T-helper 17 cell (primary cell): Measurements from ENCODE around the gene LIMS2. TPM values are rescaled to one million over a fixed set of nuclear protein-coding genes. Genes with fewer than 3 reads are reported as not detected.

Experiments used
- ATAC-seq: fragments of 150-1000 bp; cut with Tn5 transposase; 2 replicates; pipeline ENCODE4 v1.10.0; 2021; ENCODE audit warnings: mild to moderate bottlenecking, moderate library complexity
- DNase-seq, 3 donors: peaks; one replicate each; pipeline versions ENCODE4 v3.0.0 to v3.0.0-alpha.2; 2020 to 2021
- H3K9me3 ChIP-seq: one replicate; pipeline ENCODE4 v1.7.0; 2013; ENCODE audit warnings: low read length, mild to moderate bottlenecking; ENCODE audit not compliant: control insufficient read depth, poor library complexity, severe bottlenecking
- H3K27ac Mint-ChIP-seq: one replicate; pipeline ENCODE4 v1.8.0; 2022; ENCODE audit warnings: mild to moderate bottlenecking, moderate library complexity, mixed read lengths
- H3K27me3 Mint-ChIP-seq: one replicate; pipeline ENCODE4 v1.8.0; 2022; ENCODE audit warnings: mixed read lengths
- H3K36me3 Mint-ChIP-seq: one replicate; pipeline ENCODE4 v1.8.0; 2022; ENCODE audit warnings: low read depth, mixed read lengths
- H3K4me1 Mint-ChIP-seq: one replicate; pipeline ENCODE4 v1.8.0; 2022; ENCODE audit warnings: mild to moderate bottlenecking, mixed read lengths
- H3K4me3 Mint-ChIP-seq: one replicate; pipeline ENCODE4 v1.8.0; 2022; ENCODE audit warnings: mild to moderate bottlenecking, moderate library complexity, mixed read lengths
- total RNA-seq, 4 donors: library from RNA in 2 of 4; stranded (reverse) in 2 of 4; gene quantifications; one replicate each; pipeline ENCODE4 v1.2.3 and lab custom pipeline; 2022 to 2026

LIMS2 gene
- total RNA-seq, 2 donors from 2014 or later = 2.9 to 7.7 TPM

DNA sequence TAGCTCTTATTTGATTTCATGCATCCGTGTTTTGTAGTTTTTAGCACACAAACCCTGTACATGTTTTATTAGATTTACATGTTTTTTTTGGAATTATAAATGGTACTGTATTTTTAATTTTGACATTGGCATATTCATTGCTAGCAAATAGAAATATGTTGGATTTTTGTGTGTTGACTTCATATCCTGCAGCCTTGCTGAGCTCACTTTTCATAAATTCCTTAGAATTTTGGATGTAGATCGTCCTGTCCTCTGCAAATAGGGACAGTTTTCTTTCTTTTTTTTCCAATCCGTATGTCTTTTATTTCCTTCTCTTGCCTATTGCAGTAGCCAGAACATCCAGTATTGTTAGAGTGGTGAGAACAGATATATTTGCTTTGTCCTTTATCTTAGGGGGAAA, 76.1 kb downstream of the LIMS2 start:
- H3K36me3 Mint-ChIP-seq = peaks cover 2% of the 10 kb centered on the region
- H3K27me3 Mint-ChIP-seq = peaks cover 17% of the 10 kb centered on the region
- no peak for ATAC-seq
- no peaks in the 10 kb centered on the region for H3K9me3 ChIP-seq
- no peak overlapping the region for H3K27ac Mint-ChIP-seq
- DNase-seq = no peak
- no peak overlapping the region for H3K4me3 Mint-ChIP-seq
- H3K4me1 Mint-ChIP-seq = peaks cover 5% of the 10 kb centered on the region

GRCh38 chr2:127598711-127599110, 76.6 kb downstream of the LIMS2 start:
- H3K4me3 Mint-ChIP-seq = no peak overlapping the region
- H3K27me3 Mint-ChIP-seq = peaks cover 15% of the 10 kb centered on the region
- H3K9me3 ChIP-seq = no peaks in the 10 kb centered on the region
- DNase-seq = no peak
- no peak for ATAC-seq
- H3K27ac Mint-ChIP-seq = no peak overlapping the region
- H3K4me1 Mint-ChIP-seq = peaks cover 5% of the 10 kb centered on the region
- peaks cover 2% of the 10 kb centered on the region for H3K36me3 Mint-ChIP-seq

DNA sequence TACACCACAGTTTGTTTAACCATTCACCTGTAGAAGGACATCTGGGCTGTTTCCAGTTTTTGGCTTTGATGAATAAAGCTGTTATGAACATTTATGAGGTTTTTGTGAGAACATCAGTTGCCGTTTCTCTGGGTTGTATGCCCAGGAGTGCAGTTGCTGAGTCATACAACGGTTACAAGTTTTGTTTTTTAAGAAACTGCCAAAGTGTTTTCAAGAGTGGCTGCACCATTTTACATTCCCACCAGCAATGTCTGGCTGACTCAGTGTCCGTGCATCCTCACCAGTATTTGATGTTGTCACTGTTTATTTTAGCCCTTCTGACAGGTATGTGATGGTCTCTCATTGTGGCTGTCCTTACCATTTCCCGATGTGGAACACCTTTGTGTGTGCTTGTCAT, 77.3 kb downstream of the LIMS2 start:
- Mint-ChIP-seq H3K27me3 (peaks cover 15% of the 10 kb centered on the region), H3K4me1 (peaks cover 5% of the 10 kb centered on the region), H3K4me3 (no peak overlapping the region), H3K27ac (no peak overlapping the region), H3K36me3 (peaks cover 2% of the 10 kb centered on the region)
- DNase-seq (no peak), ATAC-seq (no peak)
- H3K9me3 ChIP-seq = no peaks in the 10 kb centered on the region

DNA sequence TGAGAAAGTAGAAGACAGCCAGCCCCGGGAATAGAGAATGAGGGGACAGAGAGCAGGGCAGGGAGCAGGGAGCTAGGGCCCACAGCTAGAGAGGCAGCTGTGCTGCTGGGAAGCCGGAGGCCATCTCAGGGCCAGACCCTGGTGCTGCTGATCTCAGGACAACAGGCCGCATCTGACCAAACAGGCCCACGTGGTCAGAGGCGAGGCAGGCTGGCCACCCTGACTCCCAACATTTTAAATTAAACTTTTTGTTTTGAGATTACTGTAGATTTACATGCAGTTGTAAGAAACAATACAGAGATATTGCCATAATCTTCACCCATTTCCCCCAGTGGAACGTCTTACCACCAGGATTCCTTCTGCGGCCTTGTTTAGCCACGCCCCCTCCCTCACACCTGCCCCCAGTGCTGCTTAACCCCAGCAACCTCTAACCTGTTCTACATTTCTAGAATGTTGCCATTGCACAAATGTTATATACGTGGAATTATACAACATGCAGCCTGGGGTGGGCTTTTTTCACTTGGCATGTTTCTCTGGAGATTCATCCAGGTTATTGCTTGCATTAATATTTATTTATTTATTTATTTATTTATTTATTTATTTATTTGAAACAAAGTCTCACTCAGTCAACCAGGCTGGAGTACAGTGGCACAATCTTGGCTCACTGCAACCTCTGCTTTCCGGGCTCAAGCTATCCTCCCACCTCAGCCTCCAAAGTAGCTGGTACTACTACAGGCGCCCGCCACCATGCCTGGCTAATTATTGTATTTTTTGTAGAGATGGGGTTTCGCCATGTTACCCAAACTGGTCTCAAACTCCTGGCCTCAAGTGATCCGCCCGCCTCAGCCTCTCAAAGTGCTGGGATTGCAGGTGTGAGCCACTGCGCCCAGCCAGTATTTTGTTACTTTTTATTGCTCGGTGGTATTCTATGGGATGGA, 78.0 kb downstream of the LIMS2 start:
- no peak overlapping the region for H3K27ac Mint-ChIP-seq
- H3K4me3 Mint-ChIP-seq = no peak overlapping the region
- H3K4me1 Mint-ChIP-seq = peaks cover 5% of the 10 kb centered on the region
- DNase-seq = no peak
- H3K36me3 Mint-ChIP-seq = peaks cover 2% of the 10 kb centered on the region
- ATAC-seq = no peak
- no peaks in the 10 kb centered on the region for H3K9me3 ChIP-seq
- peaks cover 15% of the 10 kb centered on the region for H3K27me3 Mint-ChIP-seq

- peaks cover 5% of the 10 kb centered on the region for H3K4me1 Mint-ChIP-seq
- no peaks in the 10 kb centered on the region for H3K9me3 ChIP-seq
- no peak overlapping the region for H3K4me3 Mint-ChIP-seq
- H3K36me3 Mint-ChIP-seq = peaks cover 2% of the 10 kb centered on the region
- DNase-seq (no peak), ATAC-seq (no peak)
- peaks cover 12% of the 10 kb centered on the region for H3K27me3 Mint-ChIP-seq
- H3K27ac Mint-ChIP-seq = no peak overlapping the region
Measured at GRCh38 chr2:127596311-127597045, 78.9 kb downstream of the LIMS2 start.

DNA sequence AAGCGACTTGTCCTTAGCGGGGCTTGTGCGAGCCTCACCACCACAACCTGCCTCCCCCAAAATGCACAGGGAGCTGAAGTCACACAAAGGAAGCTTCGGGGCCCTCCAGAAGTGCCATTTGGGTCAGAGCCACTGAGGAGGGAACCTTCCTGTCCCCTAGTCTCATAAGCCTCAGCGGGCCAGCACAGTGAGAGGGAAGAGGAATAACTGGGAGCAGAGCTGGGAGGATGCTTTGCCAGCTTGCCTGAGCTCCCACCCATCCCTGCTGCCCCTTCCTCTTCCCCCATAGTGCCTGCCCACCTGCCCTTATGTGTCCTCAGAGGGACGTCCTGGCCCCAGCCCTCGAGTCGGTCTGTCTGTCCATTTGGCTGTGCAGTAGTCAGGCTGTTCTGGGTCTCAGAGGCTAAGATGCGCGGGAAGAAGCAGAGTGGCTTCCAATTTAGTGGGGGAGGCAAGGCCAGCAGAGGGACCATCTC, 81.2 kb downstream of the LIMS2 start:
- DNase-seq (no peak), ATAC-seq (no peak)
- no peak overlapping the region for H3K27ac Mint-ChIP-seq
- no peaks in the 10 kb centered on the region for H3K9me3 ChIP-seq
- no peaks in the 10 kb centered on the region for H3K27me3 Mint-ChIP-seq
- peaks cover 2% of the 10 kb centered on the region for H3K36me3 Mint-ChIP-seq
- H3K4me3 Mint-ChIP-seq = no peak overlapping the region
- peaks cover 5% of the 10 kb centered on the region for H3K4me1 Mint-ChIP-seq

- H3K36me3 Mint-ChIP-seq = peaks cover 2% of the 10 kb centered on the region
- no peaks in the 10 kb centered on the region for H3K9me3 ChIP-seq
- ATAC-seq (no peak), DNase-seq (no peak)
- no peak overlapping the region for H3K4me3 Mint-ChIP-seq
- no peak overlapping the region for H3K27ac Mint-ChIP-seq
- no peaks in the 10 kb centered on the region for H3K27me3 Mint-ChIP-seq
- peaks cover 5% of the 10 kb centered on the region for H3K4me1 Mint-ChIP-seq
Measured at GRCh38 chr2:127593228-127594115, 81.9 kb downstream of the LIMS2 start.

DNA sequence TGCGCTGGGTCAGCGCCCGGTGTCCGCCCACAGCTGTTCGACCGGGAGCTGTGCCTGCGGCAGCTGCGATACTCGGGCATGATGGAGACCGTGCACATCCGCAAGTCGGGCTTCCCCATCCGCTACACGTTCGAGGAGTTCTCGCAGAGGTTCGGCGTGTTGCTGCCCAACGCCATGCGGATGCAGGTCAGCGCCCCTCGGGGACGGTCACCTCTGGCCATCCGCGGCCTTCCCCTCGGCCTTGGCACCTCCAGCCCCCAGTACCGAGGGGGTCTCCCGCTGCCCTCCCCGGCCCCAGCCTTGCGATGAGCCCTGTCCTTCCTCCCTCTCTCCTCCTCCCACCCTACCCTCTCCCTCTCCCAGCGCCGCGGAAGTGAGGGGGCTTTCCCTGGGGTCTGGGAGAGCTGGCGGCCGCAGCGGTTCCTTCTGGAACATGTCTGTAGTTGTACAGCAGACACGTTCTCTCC, 82.5 kb downstream of the LIMS2 start:
- Mint-ChIP-seq H3K27me3 (no peaks in the 10 kb centered on the region), H3K4me1 (peaks cover 2% of the 10 kb centered on the region), H3K27ac (no peak overlapping the region), H3K4me3 (no peak overlapping the region), H3K36me3 (peaks cover 2% of the 10 kb centered on the region)
- DNase-seq = no peak
- ATAC-seq = no peak
- no peaks in the 10 kb centered on the region for H3K9me3 ChIP-seq

DNA sequence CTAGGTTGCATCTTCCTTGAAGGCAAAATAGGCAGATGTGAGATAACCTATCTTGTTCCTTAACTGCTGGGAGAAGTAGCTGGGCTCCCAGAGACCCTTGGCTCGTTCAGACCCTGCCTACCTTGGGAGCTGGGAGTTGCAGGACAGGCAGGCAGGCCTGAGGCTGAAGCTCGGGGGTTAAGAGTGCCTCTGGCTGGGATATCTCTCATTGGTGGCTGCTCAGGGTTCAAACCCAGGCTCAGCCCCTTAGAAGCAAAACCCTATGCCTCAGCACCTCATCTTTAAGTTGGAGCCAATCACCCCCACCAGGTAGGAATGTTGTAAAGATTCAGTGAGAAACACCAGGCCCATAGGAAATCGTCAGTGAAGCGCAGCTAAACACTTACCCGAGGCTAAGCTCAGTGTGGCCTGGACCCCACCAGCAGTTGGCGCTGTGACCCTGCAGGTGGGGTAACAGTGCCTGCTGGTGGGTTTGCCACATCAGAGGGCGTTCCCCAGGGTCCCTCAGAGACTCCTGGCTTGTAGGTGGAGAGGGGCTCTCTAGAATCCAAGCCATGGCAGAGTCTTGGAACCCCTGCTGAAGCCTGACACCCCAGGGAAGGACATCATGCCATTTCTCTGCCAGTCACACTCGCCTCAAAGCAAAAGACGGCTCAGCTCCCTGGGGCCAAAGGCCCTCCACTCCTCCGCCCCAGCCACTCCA, 84.0 kb downstream of the LIMS2 start:
- Mint-ChIP-seq H3K4me1 (peaks cover 2% of the 10 kb centered on the region), H3K4me3 (no peak overlapping the region), H3K27me3 (no peaks in the 10 kb centered on the region), H3K27ac (no peak overlapping the region), H3K36me3 (peaks cover 2% of the 10 kb centered on the region)
- ATAC-seq = peak; percentile 83
- no peaks in the 10 kb centered on the region for H3K9me3 ChIP-seq
- peak in 2 of 3 donors; percentile 20 to 37 for DNase-seq

DNA sequence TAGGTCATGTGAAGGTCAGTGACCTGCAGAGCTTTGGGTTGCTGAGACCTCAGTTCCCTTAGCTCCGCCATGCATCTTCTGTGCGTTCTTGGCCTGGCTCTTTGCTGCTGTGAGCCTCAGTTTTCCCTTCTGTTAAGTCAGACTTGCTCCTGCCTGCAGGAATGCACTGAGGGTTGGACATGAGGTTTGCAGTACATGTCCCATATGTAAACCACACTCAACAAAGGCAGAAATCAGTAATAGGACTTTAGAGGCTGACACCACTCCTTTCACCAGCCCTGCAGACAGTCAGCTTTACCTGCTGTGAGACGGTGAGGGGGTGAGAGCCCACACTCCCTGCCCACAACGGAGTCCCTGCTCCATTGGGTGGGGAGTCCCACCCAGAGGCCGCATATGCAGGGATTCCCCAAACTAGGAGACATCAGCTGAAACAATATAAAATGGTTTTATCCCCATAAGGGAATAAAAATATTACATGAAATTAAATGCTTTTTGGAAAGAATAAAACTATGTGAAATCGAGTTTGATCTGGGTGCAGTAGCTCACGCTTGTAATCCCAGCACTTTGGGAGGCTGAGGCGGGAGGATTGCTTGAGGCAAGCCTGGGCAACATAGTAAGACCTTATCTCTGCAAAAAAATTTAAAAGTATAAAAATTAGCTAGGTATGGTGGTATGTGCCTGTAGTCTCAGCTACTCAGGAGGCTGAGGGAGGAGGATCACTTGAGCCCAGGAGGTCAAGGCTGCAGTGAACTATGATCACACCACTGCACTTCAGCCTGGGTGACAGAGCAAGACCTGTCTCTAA, 84.7 kb downstream of the LIMS2 start:
- H3K4me3 Mint-ChIP-seq = no peak overlapping the region
- H3K36me3 Mint-ChIP-seq = no peaks in the 10 kb centered on the region
- H3K4me1 Mint-ChIP-seq = peaks cover 5% of the 10 kb centered on the region
- DNase-seq (no peak), ATAC-seq (no peak)
- H3K27me3 Mint-ChIP-seq = peaks cover 7% of the 10 kb centered on the region
- H3K9me3 ChIP-seq = no peaks in the 10 kb centered on the region
- no peak overlapping the region for H3K27ac Mint-ChIP-seq

DNA sequence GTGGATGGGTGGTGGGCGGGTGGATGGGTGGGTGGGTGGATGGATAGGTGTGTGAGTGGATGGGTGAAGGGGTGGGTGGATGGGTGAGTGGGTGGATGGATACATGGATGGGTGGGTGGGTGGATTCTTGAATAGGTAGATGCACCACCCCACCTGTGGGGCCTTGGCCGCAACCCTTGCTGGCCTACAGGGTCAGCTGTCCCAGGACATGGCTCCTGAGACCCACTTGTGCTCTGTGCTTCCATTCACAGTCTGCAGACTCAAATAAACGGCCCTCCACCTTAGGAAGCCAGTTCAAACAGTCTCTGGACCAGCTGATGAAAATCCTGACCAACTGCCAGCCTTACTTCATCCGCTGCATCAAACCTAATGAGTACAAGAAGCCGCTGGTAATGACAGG, 85.5 kb downstream of the LIMS2 start:
- Mint-ChIP-seq H3K27me3 (peaks cover 14% of the 10 kb centered on the region), H3K4me1 (peaks cover 5% of the 10 kb centered on the region), H3K27ac (no peak overlapping the region), H3K4me3 (no peak overlapping the region), H3K36me3 (peaks cover 2% of the 10 kb centered on the region)
- ATAC-seq (no peak), DNase-seq (no peak)
- no peaks in the 10 kb centered on the region for H3K9me3 ChIP-seq

DNA sequence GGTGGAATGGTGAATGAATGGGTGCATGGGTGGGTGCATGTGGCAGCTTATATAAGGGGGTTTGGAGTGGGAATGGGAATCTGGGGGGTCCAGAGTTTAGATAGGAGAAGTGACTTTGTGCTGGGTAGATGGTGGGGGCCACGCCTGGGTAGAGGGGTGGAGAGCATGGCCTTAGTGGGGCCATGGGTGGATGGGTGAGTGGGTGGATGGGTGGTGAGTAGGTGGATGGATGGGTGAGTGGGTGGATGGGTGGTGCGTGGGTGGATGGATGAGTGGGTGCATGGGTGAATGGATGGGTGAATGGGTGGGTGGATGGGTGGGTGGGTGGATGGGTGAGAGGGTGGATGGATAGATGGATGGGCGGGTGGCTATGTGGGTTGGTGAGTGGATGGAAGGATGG, 86.0 kb downstream of the LIMS2 start:
- no peaks in the 10 kb centered on the region for H3K9me3 ChIP-seq
- H3K27me3 Mint-ChIP-seq = peaks cover 14% of the 10 kb centered on the region
- ATAC-seq (no peak), DNase-seq (no peak)
- H3K36me3 Mint-ChIP-seq = peaks cover 2% of the 10 kb centered on the region
- no peak overlapping the region for H3K27ac Mint-ChIP-seq
- peaks cover 2% of the 10 kb centered on the region for H3K4me1 Mint-ChIP-seq
- no peak overlapping the region for H3K4me3 Mint-ChIP-seq
